Keratinocyte (primary cell): ENCODE results near the gene NKD1.

Experiments
- CTCF ChIP-seq, 3 experiments: IDR thresholded peaks in 1 of 3; conservative IDR thresholded peaks in 1 of 3; optimal IDR thresholded peaks in 1 of 3; 2 replicates in 2 of 3; 3 replicates in 1 of 3; pipeline versions ENCODE3 to v1.5.1; 2011; ENCODE audit warnings: low read length in 3 of 3, mild to moderate bottlenecking in 3 of 3, moderate library complexity in 2 of 3, control low read depth in 1 of 3, inconsistent platforms in 1 of 3; ENCODE audit not compliant: insufficient read depth in 2 of 3; ENCODE audit errors: extremely low read depth in 1 of 3
- EZH2 ChIP-seq: IDR thresholded peaks from one replicate; pipeline ENCODE4 v1.6.1; 2012; ENCODE audit warnings: inconsistent platforms, mild to moderate bottlenecking, low read length, moderate library complexity

- TF ChIP-seq CTCF (optimal IDR thresholded peaks at IDR 0.05 in 1 of 3, IDR thresholded peaks at IDR 0.05 in 1 of 3, conservative IDR thresholded peaks at IDR 0.05 in 1 of 3; ENCODE audit: extremely low read depth in 1 of 3, insufficient read depth in 2 of 3, low read length in 3 of 3) (no peak), EZH2 (no peak)
These were observed 25.9 kb upstream of the NKD1 start for GRCh38 chr16:50522324-50522723.
